Activated T-helper 17 cell treated with anti-CD3 and anti-CD28 coated beads, Interleukin-2, amount 50 U/mL, for 72 hours (primary cell): ENCODE results near the gene ZCCHC8. TPM values are rescaled to one million over a fixed set of nuclear protein-coding genes. Genes with fewer than 3 reads are reported as not detected.

Source experiments
- total RNA-seq, 2 donors: library from RNA; stranded (reverse); gene quantifications; one replicate each; pipeline ENCODE4 v1.2.3, GENCODE V29; 2022

ZCCHC8 gene
- total RNA-seq, 2 donors from 2014 or later: 33.6 to 37.0 TPM

Other genes starting within 250 kb of the ZCCHC8 start
- 10 to 100 TPM; 21.3 to 37.1 TPM for gene VPS33A, start 234.4 kb downstream of the ZCCHC8 start, total RNA-seq
- 10 to 100 TPM; 61.0 to 86.1 TPM for gene CLIP1, start 78.3 kb downstream of the ZCCHC8 start, total RNA-seq
- gene RSRC2, start 26.0 kb upstream of the ZCCHC8 start, total RNA-seq: 100 to 1,000 TPM; 103 to 110 TPM
- 100 to 1,000 TPM; 128 to 148 TPM for gene KNTC1, start 26.3 kb upstream of the ZCCHC8 start, total RNA-seq
- not detected for gene HCAR2, start 202.4 kb upstream of the ZCCHC8 start, total RNA-seq
- gene HCAR3, start 215.9 kb upstream of the ZCCHC8 start, total RNA-seq: not detected
- under 1 TPM in 1 of 2 donors, not detected in 1; 0.64 TPM for gene HCAR1, start 229.9 kb upstream of the ZCCHC8 start, total RNA-seq